ENCODE data around the gene AHRR. TPM values are rescaled to one million over a fixed set of nuclear protein-coding genes. Genes with fewer than 3 reads are reported as not detected.
"Not testable (repeated sequence)": the region's sequence is repeated elsewhere in the genome, so short reads cannot be mapped to it uniquely, and the experiment has no call there.

The AHRR gene
- total RNA-seq, 1 experiment from 2014 or later = 3.2 TPM

GRCh38 chr5:394671-395155 is 73.2 kb downstream of the AHRR start:
- no peaks in the 10 kb centered on the region for H3K27me3 Mint-ChIP-seq (ENCODE audit: insufficient read depth, unreplicated experiment)
- intact Hi-C loops (cut with micrococcal nuclease) = no loop called here
- CTCF ChIA-PET = interaction anchor here (0.6 to 0.8 kb wide), 2 partner anchors 87 to 203 kb away, joined by 3 read pairs; no protein-coding TSS in a partner anchor
- no peaks in the 10 kb centered on the region for H3K4me1 Mint-ChIP-seq (ENCODE audit: insufficient read depth, unreplicated experiment)
- no TSS peak for BruUV-seq (replicated peaks)
- no peak overlapping the region for H3K27ac Mint-ChIP-seq (ENCODE audit: low read depth, unreplicated experiment)
- H3K36me3 Mint-ChIP-seq (ENCODE audit: insufficient read depth, unreplicated experiment) = no peaks in the 10 kb centered on the region
- POLR2A ChIA-PET = interaction anchor here (1.1 kb wide), 1 partner anchor 8 kb away, joined by 4 read pairs; no protein-coding TSS in a partner anchor
- H3K4me3 Mint-ChIP-seq (ENCODE audit: unreplicated experiment) = no peak overlapping the region
- no peak for DNase-seq (ENCODE audit: unreplicated experiment)
- no peak for TF ChIP-seq CTCF (IDR thresholded peaks at IDR 0.05; ENCODE audit: unreplicated experiment)
- no peaks in the 10 kb centered on the region for H3K9me3 Mint-ChIP-seq (ENCODE audit: unreplicated experiment)

- ChIA-PET CTCF (interaction anchor here (0.6 to 0.8 kb wide), 2 partner anchors 86 to 203 kb away, joined by 3 read pairs; no protein-coding TSS in a partner anchor), POLR2A (interaction anchor here (1.1 kb wide), 1 partner anchor 8 kb away, joined by 4 read pairs; no protein-coding TSS in a partner anchor)
- no peaks in the 10 kb centered on the region for H3K27me3 Mint-ChIP-seq (ENCODE audit: insufficient read depth, unreplicated experiment)
- H3K27ac Mint-ChIP-seq (ENCODE audit: low read depth, unreplicated experiment) = no peak overlapping the region
- BruUV-seq (replicated peaks) = no TSS peak
- no peaks in the 10 kb centered on the region for H3K9me3 Mint-ChIP-seq (ENCODE audit: unreplicated experiment)
- no peak for TF ChIP-seq CTCF (IDR thresholded peaks at IDR 0.05; ENCODE audit: unreplicated experiment)
- no peak overlapping the region for H3K4me3 Mint-ChIP-seq (ENCODE audit: unreplicated experiment)
- no peaks in the 10 kb centered on the region for H3K4me1 Mint-ChIP-seq (ENCODE audit: insufficient read depth, unreplicated experiment)
- intact Hi-C loops (cut with micrococcal nuclease) = no loop called here
- DNase-seq (ENCODE audit: unreplicated experiment) = no peak
- H3K36me3 Mint-ChIP-seq (ENCODE audit: insufficient read depth, unreplicated experiment) = no peaks in the 10 kb centered on the region
Observed at GRCh38 chr5:395156-395920, 73.8 kb downstream of the AHRR start.

GRCh38 chr5:395921-396530 is 74.5 kb downstream of the AHRR start:
- Mint-ChIP-seq H3K4me1 (ENCODE audit: insufficient read depth, unreplicated experiment) (no peaks in the 10 kb centered on the region), H3K9me3 (ENCODE audit: unreplicated experiment) (no peaks in the 10 kb centered on the region), H3K36me3 (ENCODE audit: insufficient read depth, unreplicated experiment) (no peaks in the 10 kb centered on the region), H3K27ac (ENCODE audit: low read depth, unreplicated experiment) (no peak overlapping the region), H3K4me3 (ENCODE audit: unreplicated experiment) (no peak overlapping the region), H3K27me3 (ENCODE audit: insufficient read depth, unreplicated experiment) (no peaks in the 10 kb centered on the region)
- ChIA-PET POLR2A (no interaction called here), CTCF (no interaction called here)
- intact Hi-C loops (cut with micrococcal nuclease) = no loop called here
- TF ChIP-seq CTCF (IDR thresholded peaks at IDR 0.05; ENCODE audit: unreplicated experiment) = no peak
- no peak for DNase-seq (ENCODE audit: unreplicated experiment)
- no TSS peak for BruUV-seq (replicated peaks)

GRCh38 chr5:396531-396961 is 75.0 kb downstream of the AHRR start:
- BruUV-seq (replicated peaks) = no TSS peak
- ChIA-PET CTCF (no interaction called here), POLR2A (no interaction called here)
- Mint-ChIP-seq H3K4me3 (ENCODE audit: unreplicated experiment) (no peak overlapping the region), H3K36me3 (ENCODE audit: insufficient read depth, unreplicated experiment) (no peaks in the 10 kb centered on the region), H3K9me3 (ENCODE audit: unreplicated experiment) (no peaks in the 10 kb centered on the region), H3K27me3 (ENCODE audit: insufficient read depth, unreplicated experiment) (no peaks in the 10 kb centered on the region), H3K27ac (ENCODE audit: low read depth, unreplicated experiment) (no peak overlapping the region), H3K4me1 (ENCODE audit: insufficient read depth, unreplicated experiment) (no peaks in the 10 kb centered on the region)
- intact Hi-C loops (cut with micrococcal nuclease) = no loop called here
- TF ChIP-seq CTCF (IDR thresholded peaks at IDR 0.05; ENCODE audit: unreplicated experiment) = no peak
- DNase-seq (ENCODE audit: unreplicated experiment) = no peak

GRCh38 chr5:398141-398474 is 76.6 kb downstream of the AHRR start:
- H3K36me3 Mint-ChIP-seq (ENCODE audit: insufficient read depth, unreplicated experiment); H3K4me3 Mint-ChIP-seq (ENCODE audit: unreplicated experiment); H3K9me3 Mint-ChIP-seq (ENCODE audit: unreplicated experiment); POLR2A ChIA-PET; H3K27me3 Mint-ChIP-seq (ENCODE audit: insufficient read depth, unreplicated experiment); DNase-seq (ENCODE audit: unreplicated experiment); H3K4me1 Mint-ChIP-seq (ENCODE audit: insufficient read depth, unreplicated experiment); BruUV-seq (replicated peaks); intact Hi-C loops (cut with micrococcal nuclease); H3K27ac Mint-ChIP-seq (ENCODE audit: low read depth, unreplicated experiment): not testable (repeated sequence)
- CTCF ChIA-PET = interaction anchor here (1.0 kb wide), 1 partner anchor 9 kb away, joined by 3 read pairs; no protein-coding TSS in a partner anchor
